Effector CD8-positive, alpha-beta T cell (primary cell): ENCODE measurements around the gene PRKCZ.

Experiments
- DNase-seq: peaks from one replicate; lab custom pipeline; 2025; lab: John Stamatoyannopoulos, UW

Gene PRKCZ

GRCh38 chr1:2024887-2025286 is 25.3 kb upstream of the PRKCZ start:
- no peak for DNase-seq

- no peak for DNase-seq
Measured at GRCh38 chr1:2025491-2025981, 24.7 kb upstream of the PRKCZ start.

DNA sequence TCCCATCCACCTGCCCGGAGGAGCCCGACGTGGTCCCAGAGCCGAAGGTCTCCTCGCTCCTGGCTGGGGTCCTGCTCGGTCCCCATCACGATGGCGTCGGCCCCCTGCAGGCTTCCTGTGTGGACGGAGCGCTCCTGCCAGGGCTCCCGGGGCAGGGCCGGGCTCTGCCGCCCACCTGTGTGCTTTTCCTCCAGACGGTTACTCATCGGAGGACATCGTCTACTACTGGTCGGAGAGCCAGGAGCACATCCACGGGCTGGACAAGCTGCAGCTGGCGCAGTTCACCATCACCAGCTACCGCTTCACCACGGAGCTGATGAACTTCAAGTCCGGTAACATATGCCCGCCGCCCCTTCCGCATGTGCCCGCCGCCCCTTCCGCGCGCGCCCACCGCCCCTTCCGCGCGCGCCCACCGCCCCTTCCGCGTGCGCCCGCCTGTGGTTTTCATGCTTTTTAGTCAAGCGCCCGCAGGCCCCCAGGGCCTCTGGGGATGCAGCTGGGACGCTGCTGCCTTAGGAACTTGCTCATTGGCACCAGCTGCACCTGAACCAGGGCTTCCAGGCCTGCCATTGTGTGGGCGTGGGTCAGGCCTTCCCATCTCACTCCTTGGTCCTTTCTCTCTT is 22.1 kb upstream of the PRKCZ start:
- DNase-seq: no peak

GRCh38 chr1:2028870-2029560 is 21.2 kb upstream of the PRKCZ start:
- no peak for DNase-seq

GRCh38 chr1:2029561-2029960 is 20.6 kb upstream of the PRKCZ start:
- no peak for DNase-seq

- DNase-seq: no peak
Measured at GRCh38 chr1:2030076-2030871, 19.9 kb upstream of the PRKCZ start.

DNA sequence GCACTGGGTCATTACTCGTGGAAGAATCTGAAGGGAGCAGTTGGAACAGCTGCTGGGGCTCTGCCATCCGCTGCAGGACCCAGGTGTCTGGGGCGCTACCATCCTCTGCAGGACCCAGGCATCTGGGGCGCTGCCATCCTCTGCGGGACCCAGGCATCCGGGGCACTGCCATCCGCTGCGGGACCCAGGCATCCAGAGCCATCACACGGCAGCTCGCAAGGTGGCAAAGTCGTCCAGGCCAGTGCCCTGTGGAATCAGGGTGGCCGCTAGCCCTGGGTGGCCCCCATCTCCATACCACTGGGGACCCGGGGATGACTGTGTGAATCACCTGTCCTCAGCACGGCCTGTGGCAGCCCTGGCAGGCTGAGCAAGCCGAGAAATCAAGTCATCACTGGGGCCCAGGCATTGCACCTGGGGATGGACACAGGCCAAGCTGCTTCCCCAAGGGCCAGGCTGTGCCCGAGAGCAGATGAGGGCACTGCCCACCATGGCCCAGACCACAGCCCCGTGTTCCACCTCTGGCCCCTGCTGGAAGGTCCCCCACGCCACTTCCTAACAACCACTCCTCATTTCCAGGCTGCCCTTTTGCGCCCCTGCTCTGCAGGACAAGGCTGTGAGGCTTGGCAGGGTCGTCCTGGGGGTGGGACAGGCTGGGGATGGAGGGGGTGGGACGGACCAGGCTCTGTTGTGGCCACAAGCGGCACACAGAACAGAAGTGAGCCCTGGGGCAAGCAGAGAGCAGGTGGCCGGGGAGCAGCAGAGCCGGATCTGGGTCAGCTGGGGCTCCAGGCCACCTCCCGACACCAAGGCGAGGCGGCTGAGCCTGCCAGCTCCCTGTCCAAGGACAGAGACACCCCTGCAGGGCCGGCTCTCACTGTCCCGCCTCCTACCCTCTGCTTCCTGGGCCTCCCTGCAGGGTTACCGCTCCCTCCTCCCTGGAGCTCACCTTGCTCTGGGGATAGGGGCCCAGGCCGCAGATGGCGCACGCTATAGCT is 18.4 kb upstream of the PRKCZ start:
- DNase-seq: no peak

GRCh38 chr1:2032737-2033136 is 17.5 kb upstream of the PRKCZ start:
- no peak for DNase-seq

- DNase-seq: no peak
Measured at GRCh38 chr1:2033165-2033564, 17.0 kb upstream of the PRKCZ start.

DNA sequence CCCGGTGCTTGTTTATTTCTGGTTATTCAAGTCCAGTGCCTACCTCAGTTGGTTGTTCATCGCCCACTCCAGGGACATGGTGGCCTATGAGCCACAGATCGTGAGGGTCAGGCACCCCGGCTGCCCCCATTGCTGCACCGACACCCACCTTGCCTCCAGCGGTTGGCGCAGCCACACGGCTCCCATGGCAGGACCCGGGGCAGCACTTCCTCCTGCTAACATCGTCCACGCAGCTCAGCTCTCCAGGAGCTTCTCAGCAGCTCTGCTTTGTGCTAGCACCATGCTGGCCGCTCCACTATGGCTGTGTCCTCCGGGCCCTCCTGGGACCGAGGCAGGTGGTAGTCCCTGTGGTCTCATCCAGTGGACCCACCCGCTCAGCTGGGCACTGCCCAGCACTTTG is 13.9 kb upstream of the PRKCZ start:
- DNase-seq: no peak

DNA sequence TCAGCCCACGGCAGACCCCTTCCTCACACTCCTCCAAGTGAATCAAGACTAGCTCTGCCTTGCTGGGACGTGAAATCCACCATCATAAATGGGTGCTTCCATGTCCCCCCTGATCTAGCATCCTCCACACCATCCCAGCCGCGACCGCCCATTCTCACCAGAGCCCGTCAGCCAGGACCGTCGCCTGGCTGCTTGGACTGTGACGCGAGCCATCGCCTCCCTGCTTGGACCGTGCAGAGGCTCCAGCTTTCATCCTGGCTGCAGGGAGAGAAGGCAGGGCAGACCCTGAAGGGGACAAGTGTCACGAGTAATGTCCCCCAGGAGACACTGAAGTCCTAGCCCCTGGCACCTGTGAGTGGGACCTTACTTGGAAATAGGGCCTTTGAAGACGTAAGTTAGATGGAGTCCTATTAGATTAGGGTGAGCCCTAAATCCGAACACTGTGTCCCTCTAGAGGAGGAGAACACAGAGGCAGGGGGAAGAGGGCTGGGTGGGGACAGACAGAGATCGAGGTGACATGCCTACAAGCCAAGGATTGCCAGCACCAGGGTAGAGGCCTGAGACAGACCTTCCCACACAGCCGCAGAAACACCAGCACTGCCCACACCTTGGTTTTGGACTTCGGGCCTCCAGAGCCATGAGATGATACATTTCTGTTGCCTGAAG is 12.8 kb upstream of the PRKCZ start:
- DNase-seq: no peak

DNA sequence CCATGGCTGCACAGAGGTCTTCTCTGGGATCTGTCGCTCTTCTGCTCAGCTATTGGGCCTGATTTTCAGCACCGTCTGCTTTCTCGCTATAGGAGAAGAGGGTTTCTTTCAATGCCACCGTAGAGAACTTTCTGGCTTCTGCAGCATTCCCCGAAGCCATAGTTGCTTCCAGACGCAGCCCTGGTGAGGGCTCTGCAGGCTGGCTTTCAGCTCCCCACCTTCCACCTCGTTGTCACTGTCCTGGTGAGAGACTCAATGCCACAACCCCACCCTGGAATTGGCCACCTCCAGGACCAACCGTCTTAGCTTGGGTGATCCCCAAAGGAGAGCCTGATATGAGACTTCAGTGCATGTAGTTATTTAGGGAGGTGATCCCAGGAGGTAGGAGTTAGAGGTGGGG is 12.0 kb upstream of the PRKCZ start:
- no peak for DNase-seq

DNA sequence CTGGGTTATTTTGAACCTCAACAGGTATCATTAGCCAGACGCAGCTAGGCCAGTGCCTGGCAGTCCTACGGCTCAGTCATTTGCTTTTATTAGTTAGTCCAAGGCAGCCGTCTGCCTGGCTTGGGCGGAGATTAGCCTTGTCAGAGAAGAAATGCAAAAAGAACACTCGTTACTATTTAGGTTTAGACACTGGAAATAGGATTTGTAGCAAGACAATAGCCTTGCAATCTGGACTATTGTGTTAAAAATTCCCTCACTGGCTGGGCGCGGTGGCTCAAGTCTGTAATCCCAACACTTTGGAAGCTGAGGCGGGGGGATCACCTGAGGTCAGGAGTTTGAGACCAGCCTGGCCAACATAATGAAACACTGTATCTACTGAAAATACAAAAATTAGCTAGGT is 11.0 kb upstream of the PRKCZ start:
- no peak for DNase-seq

DNA sequence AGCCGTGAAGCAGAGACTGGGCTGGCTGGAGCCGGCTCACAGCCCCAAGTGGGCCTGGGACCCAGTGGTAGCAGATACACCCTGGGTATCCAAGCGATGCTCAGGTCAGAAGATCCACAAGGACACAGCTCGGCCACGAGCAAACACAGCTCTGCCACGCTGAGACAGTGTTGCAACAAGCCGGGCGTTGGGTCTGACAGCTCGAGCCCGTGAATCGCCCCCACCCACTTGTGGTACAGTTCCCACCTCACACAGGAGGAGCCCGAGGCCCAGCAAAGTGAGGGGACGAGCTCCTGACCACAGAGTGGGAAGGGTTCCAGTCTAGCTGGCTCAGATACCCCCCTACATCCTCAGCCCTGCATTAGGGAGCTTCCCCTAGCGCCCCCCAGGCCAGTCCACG is 8.9 kb upstream of the PRKCZ start:
- no peak for DNase-seq

DNA sequence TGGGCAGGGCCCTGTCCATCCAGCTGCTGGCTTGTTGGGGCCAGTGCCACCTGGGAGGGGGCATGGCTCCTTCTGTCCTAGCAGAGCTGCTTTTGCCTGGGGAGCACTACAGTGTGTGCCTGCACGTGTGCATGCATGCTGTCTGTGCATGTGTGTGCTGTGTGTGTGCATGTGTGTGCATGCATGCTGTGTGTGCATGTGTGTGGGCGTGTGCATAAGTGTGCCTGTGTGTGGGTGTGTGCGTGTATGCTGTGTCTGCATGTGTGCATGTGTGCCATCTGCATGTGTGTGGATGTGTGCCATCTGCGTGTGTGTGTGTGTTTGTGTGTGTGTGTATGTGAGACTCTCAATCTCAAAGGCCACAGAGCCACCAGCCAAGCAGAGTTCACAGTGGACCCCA is 8.3 kb upstream of the PRKCZ start:
- no peak for DNase-seq

GRCh38 chr1:2042830-2043773 is 7.1 kb upstream of the PRKCZ start:
- no peak for DNase-seq

DNA sequence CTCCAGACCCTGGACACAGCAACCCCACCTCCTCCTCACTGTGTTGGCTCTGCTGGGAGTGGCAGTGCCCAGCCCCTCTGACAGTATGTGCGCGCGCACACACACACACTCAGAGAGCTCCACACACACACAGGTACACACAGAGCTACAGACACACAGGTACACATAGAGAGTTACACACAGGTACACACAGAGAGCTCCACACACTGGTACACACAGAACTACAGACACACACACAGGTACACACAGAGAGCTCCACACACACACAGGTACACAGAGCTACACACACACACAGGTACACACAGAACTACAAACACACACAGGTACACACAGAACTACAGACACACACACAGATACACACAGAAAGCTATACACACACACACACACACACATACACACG is 6.3 kb upstream of the PRKCZ start:
- DNase-seq: no peak

DNA sequence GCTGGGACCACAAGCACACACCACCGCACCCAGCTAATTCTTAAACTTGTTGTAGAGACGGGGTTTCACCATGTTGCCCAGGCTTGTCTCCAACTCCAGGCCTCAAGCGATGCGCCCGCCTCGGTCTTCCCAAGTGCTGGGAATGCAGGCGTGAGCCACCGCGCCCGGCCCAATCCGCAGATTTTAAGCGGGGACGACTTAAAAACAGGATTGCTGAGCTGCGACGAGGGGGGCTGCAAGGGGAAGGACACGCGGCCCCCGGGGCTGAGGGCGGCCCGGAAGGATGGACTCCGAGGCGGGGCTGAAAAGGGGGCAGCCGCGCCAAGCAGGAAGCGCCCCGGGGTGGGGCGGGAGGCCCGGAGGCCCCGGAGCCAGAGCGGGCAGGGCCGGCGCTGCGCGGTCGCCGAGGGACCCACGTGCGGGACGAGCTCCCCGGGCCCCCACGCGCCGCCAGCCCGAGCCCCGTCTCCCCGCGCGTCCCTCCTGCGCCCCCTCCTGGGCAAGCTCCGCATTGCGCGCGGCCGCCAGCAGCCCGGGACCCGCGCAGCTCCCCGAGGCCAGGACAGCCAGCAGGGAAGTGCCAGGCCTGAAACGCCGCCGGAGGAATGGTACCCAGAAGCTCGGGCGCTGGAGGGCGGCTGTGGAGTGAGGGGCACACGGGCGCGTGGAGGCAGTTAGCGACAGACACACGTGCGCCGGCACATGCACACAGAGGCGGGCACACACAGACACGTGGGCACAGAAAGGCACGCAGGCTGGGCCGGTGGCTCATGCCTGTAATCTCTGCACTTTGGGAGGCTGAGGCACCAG is 5.5 kb upstream of the PRKCZ start:
- DNase-seq: peak; percentile 71
